GM12872 (cell line): ENCODE measurements around the gene IQSEC1.

Experiments used
- CTCF ChIP-seq: IDR thresholded peaks from 3 replicates; pipeline ENCODE4 v1.5.1; 2011; ENCODE audit warnings: low read depth, mild to moderate bottlenecking, low read length, moderate library complexity; ENCODE audit not compliant: insufficient read depth

The IQSEC1 gene

GRCh38 chr3:12926660-12927059 is 146.6 kb downstream of the IQSEC1 start:
- TF ChIP-seq CTCF = no peak

- no peak for TF ChIP-seq CTCF
Measured at GRCh38 chr3:12925648-12926047, 147.6 kb downstream of the IQSEC1 start.

GRCh38 chr3:12924437-12924836 is 148.8 kb downstream of the IQSEC1 start:
- no peak for TF ChIP-seq CTCF

GRCh38 chr3:12922881-12923431 is 150.3 kb downstream of the IQSEC1 start:
- no peak for TF ChIP-seq CTCF

- TF ChIP-seq CTCF = no peak
Measured at GRCh38 chr3:12922306-12922705, 150.9 kb downstream of the IQSEC1 start.

- TF ChIP-seq CTCF = no peak
Measured at GRCh38 chr3:12921736-12922135, 151.5 kb downstream of the IQSEC1 start.

- TF ChIP-seq CTCF = no peak
Measured at GRCh38 chr3:12920967-12921366, 152.3 kb downstream of the IQSEC1 start.
